ENCODE measurements around the gene ZBTB12.
"Not testable (repeated sequence)": the region's sequence is repeated elsewhere in the genome, so short reads cannot be mapped to it uniquely, and the experiment has no call there.

The ZBTB12 gene

GRCh38 chr6:31933537-31933936, 31.7 kb upstream of the ZBTB12 start:
- Mint-ChIP-seq H3K4me3 (no peak overlapping the region), H3K36me3 (ENCODE audit: low read depth) (no peaks in the 10 kb centered on the region), H3K27me3 (ENCODE audit: low read depth) (peaks cover 2% of the 10 kb centered on the region), H3K27ac (no peak overlapping the region), H3K4me1 (ENCODE audit: low read depth) (peaks cover 2% of the 10 kb centered on the region), H3K9me3 (no peaks in the 10 kb centered on the region)
- DNase-seq (ENCODE audit: low spot score), result no peak

- H3K36me3 Mint-ChIP-seq (ENCODE audit: low read depth); H3K4me3 Mint-ChIP-seq; H3K27ac Mint-ChIP-seq; H3K9me3 Mint-ChIP-seq; H3K4me1 Mint-ChIP-seq (ENCODE audit: low read depth); DNase-seq (ENCODE audit: low spot score); H3K27me3 Mint-ChIP-seq (ENCODE audit: low read depth): not testable (repeated sequence)
These were observed 30.3 kb upstream of the ZBTB12 start for GRCh38 chr6:31932137-31932536.

GRCh38 chr6:31930962-31931361, 29.1 kb upstream of the ZBTB12 start:
- H3K9me3 Mint-ChIP-seq, result no peaks in the 10 kb centered on the region
- H3K4me3 Mint-ChIP-seq, result no peak overlapping the region
- no peaks in the 10 kb centered on the region for H3K36me3 Mint-ChIP-seq (ENCODE audit: low read depth)
- DNase-seq (ENCODE audit: low spot score), result no peak
- H3K27me3 Mint-ChIP-seq (ENCODE audit: low read depth), result peaks cover 2% of the 10 kb centered on the region
- H3K27ac Mint-ChIP-seq, result no peak overlapping the region
- H3K4me1 Mint-ChIP-seq (ENCODE audit: low read depth), result peaks cover 2% of the 10 kb centered on the region

- no peak for DNase-seq (ENCODE audit: low spot score)
- H3K27me3 Mint-ChIP-seq (ENCODE audit: low read depth), result no peaks in the 10 kb centered on the region
- no peak overlapping the region for H3K4me3 Mint-ChIP-seq
- H3K36me3 Mint-ChIP-seq (ENCODE audit: low read depth), result no peaks in the 10 kb centered on the region
- H3K27ac Mint-ChIP-seq, result no peak overlapping the region
- H3K4me1 Mint-ChIP-seq (ENCODE audit: low read depth), result peaks cover 2% of the 10 kb centered on the region
- no peaks in the 10 kb centered on the region for H3K9me3 Mint-ChIP-seq
These were observed 26.7 kb upstream of the ZBTB12 start for GRCh38 chr6:31928672-31928939.

- Mint-ChIP-seq H3K36me3 (ENCODE audit: low read depth) (no peaks in the 10 kb centered on the region), H3K9me3 (no peaks in the 10 kb centered on the region), H3K4me1 (ENCODE audit: low read depth) (peaks cover 2% of the 10 kb centered on the region), H3K27ac (no peak overlapping the region), H3K27me3 (ENCODE audit: low read depth) (no peaks in the 10 kb centered on the region), H3K4me3 (no peak overlapping the region)
- no peak for DNase-seq (ENCODE audit: low spot score)
These were observed 26.2 kb upstream of the ZBTB12 start for GRCh38 chr6:31927863-31928671.

GRCh38 chr6:31927242-31927862, 25.5 kb upstream of the ZBTB12 start, which contains the start of gene C2:
Gene C2, plus strand, starts transcription at chr6:31927717. Its CDS starts 36 bp downstream, at chr6:31927753.
- Mint-ChIP-seq H3K4me1 (ENCODE audit: low read depth) (peaks cover 2% of the 10 kb centered on the region), H3K36me3 (ENCODE audit: low read depth) (no peaks in the 10 kb centered on the region), H3K9me3 (no peaks in the 10 kb centered on the region), H3K4me3 (no peak within 1 kb of the TSS), H3K27me3 (ENCODE audit: low read depth) (no peaks in the 10 kb centered on the region), H3K27ac (no peak within 1 kb of the TSS)
- no peak for DNase-seq (ENCODE audit: low spot score)

- Mint-ChIP-seq H3K27ac (no peak overlapping the region), H3K36me3 (ENCODE audit: low read depth) (no peaks in the 10 kb centered on the region), H3K27me3 (ENCODE audit: low read depth) (no peaks in the 10 kb centered on the region), H3K9me3 (no peaks in the 10 kb centered on the region), H3K4me3 (no peak overlapping the region), H3K4me1 (ENCODE audit: low read depth) (no peaks in the 10 kb centered on the region)
- DNase-seq (ENCODE audit: low spot score), result no peak
These were observed 21.1 kb upstream of the ZBTB12 start for GRCh38 chr6:31922942-31923341.

GRCh38 chr6:31920811-31921210, 18.9 kb upstream of the ZBTB12 start:
- no peaks in the 10 kb centered on the region for H3K27me3 Mint-ChIP-seq (ENCODE audit: low read depth)
- H3K4me1 Mint-ChIP-seq (ENCODE audit: low read depth), result no peaks in the 10 kb centered on the region
- no peak overlapping the region for H3K4me3 Mint-ChIP-seq
- no peaks in the 10 kb centered on the region for H3K36me3 Mint-ChIP-seq (ENCODE audit: low read depth)
- H3K9me3 Mint-ChIP-seq, result no peaks in the 10 kb centered on the region
- DNase-seq (ENCODE audit: low spot score), result no peak
- H3K27ac Mint-ChIP-seq, result no peak overlapping the region

GRCh38 chr6:31919624-31920303, 17.9 kb upstream of the ZBTB12 start:
- H3K36me3 Mint-ChIP-seq (ENCODE audit: low read depth), result no peaks in the 10 kb centered on the region
- no peak overlapping the region for H3K4me3 Mint-ChIP-seq
- H3K4me1 Mint-ChIP-seq (ENCODE audit: low read depth), result no peaks in the 10 kb centered on the region
- H3K9me3 Mint-ChIP-seq, result no peaks in the 10 kb centered on the region
- no peak for DNase-seq (ENCODE audit: low spot score)
- H3K27ac Mint-ChIP-seq, result no peak overlapping the region
- H3K27me3 Mint-ChIP-seq (ENCODE audit: low read depth), result no peaks in the 10 kb centered on the region

- H3K9me3 Mint-ChIP-seq, result no peaks in the 10 kb centered on the region
- H3K27me3 Mint-ChIP-seq (ENCODE audit: low read depth), result no peaks in the 10 kb centered on the region
- no peak overlapping the region for H3K4me3 Mint-ChIP-seq
- H3K4me1 Mint-ChIP-seq (ENCODE audit: low read depth), result no peaks in the 10 kb centered on the region
- DNase-seq (ENCODE audit: low spot score), result no peak
- H3K27ac Mint-ChIP-seq, result no peak overlapping the region
- H3K36me3 Mint-ChIP-seq (ENCODE audit: low read depth), result no peaks in the 10 kb centered on the region
These were observed 16.3 kb upstream of the ZBTB12 start for GRCh38 chr6:31918069-31918720.

GRCh38 chr6:31915756-31916155, 13.9 kb upstream of the ZBTB12 start:
- Mint-ChIP-seq H3K27ac (no peak overlapping the region), H3K4me3 (no peak overlapping the region), H3K9me3 (no peaks in the 10 kb centered on the region), H3K36me3 (ENCODE audit: low read depth) (no peaks in the 10 kb centered on the region), H3K4me1 (ENCODE audit: low read depth) (peaks cover 3% of the 10 kb centered on the region), H3K27me3 (ENCODE audit: low read depth) (no peaks in the 10 kb centered on the region)
- no peak for DNase-seq (ENCODE audit: low spot score)

GRCh38 chr6:31915351-31915750, 13.5 kb upstream of the ZBTB12 start:
- H3K27ac Mint-ChIP-seq, result no peak overlapping the region
- no peak overlapping the region for H3K4me3 Mint-ChIP-seq
- H3K27me3 Mint-ChIP-seq (ENCODE audit: low read depth), result no peaks in the 10 kb centered on the region
- H3K4me1 Mint-ChIP-seq (ENCODE audit: low read depth), result peaks cover 3% of the 10 kb centered on the region
- DNase-seq (ENCODE audit: low spot score), result no peak
- H3K9me3 Mint-ChIP-seq, result no peaks in the 10 kb centered on the region
- H3K36me3 Mint-ChIP-seq (ENCODE audit: low read depth), result no peaks in the 10 kb centered on the region

GRCh38 chr6:31911826-31912585, 10.1 kb upstream of the ZBTB12 start:
- no peaks in the 10 kb centered on the region for H3K27me3 Mint-ChIP-seq (ENCODE audit: low read depth)
- H3K4me1 Mint-ChIP-seq (ENCODE audit: low read depth), result peaks cover 11% of the 10 kb centered on the region
- no peak overlapping the region for H3K4me3 Mint-ChIP-seq
- no peaks in the 10 kb centered on the region for H3K36me3 Mint-ChIP-seq (ENCODE audit: low read depth)
- H3K27ac Mint-ChIP-seq, result no peak overlapping the region
- DNase-seq (ENCODE audit: low spot score), result no peak
- no peaks in the 10 kb centered on the region for H3K9me3 Mint-ChIP-seq

Measured in T-helper 2 cell treated with Interferon-gamma antibody and Interleukin-4, amounts not matched to agents 5 μg/mL and 100 μg/mL, for 36 hours (primary cell).